HG03439 (cell line): Measurements from ENCODE around the gene ARHGAP35.

ENCODE experiments used
- ATAC-seq: cut with Tn5 transposase; IDR thresholded peaks from one replicate; pipeline ENCODE4 v1.9.1; 2021; ENCODE audit warnings: mild to moderate bottlenecking, moderate library complexity; ENCODE audit not compliant: unreplicated experiment

ARHGAP35 gene

GRCh38 chr19:46901701-46902401 lies 41.1 kb downstream of the ARHGAP35 start:
- ATAC-seq, result no peak

- no peak for ATAC-seq
Observed at GRCh38 chr19:46902402-46902766, 41.6 kb downstream of the ARHGAP35 start.

- ATAC-seq, result no peak
Observed at GRCh38 chr19:46903458-46903857, 42.7 kb downstream of the ARHGAP35 start.

- no peak for ATAC-seq
Observed at GRCh38 chr19:46904114-46905060, 43.6 kb downstream of the ARHGAP35 start.

- ATAC-seq, result no peak
Observed at GRCh38 chr19:46906221-46906620, 45.4 kb downstream of the ARHGAP35 start.

- ATAC-seq, result no peak
Observed at GRCh38 chr19:46907880-46908279, 47.1 kb downstream of the ARHGAP35 start.

GRCh38 chr19:46909356-46909755 lies 48.6 kb downstream of the ARHGAP35 start:
- ATAC-seq, result no peak
